ENCODE data around the gene KRT33B.
"Not testable (repeated sequence)": the region's sequence is repeated elsewhere in the genome, so short reads cannot be mapped to it uniquely, and the experiment has no call there.

The KRT33B gene

GRCh38 chr17:41394254-41394996 is 24.8 kb upstream of the KRT33B start:
- intact Hi-C loops (cut with DNase I), result no loop called here
- no peak for DNase-seq

GRCh38 chr17:41393826-41394225 is 24.2 kb upstream of the KRT33B start:
- DNase-seq, result no peak
- intact Hi-C loops (cut with DNase I), result no loop called here

GRCh38 chr17:41393294-41393693 is 23.7 kb upstream of the KRT33B start:
- DNase-seq, result no peak
- intact Hi-C loops (cut with DNase I), result no loop called here

GRCh38 chr17:41392278-41392677 is 22.7 kb upstream of the KRT33B start:
- no peak for DNase-seq
- intact Hi-C loops (cut with DNase I), result no loop called here

- intact Hi-C loops (cut with DNase I), result no loop called here
- DNase-seq, result no peak
These were observed 21.9 kb upstream of the KRT33B start for GRCh38 chr17:41391535-41391934.

- intact Hi-C loops (cut with DNase I), result no loop called here
- no peak for DNase-seq
These were observed 20.9 kb upstream of the KRT33B start for GRCh38 chr17:41390411-41390938.

GRCh38 chr17:41387670-41388069 is 18.1 kb upstream of the KRT33B start:
- DNase-seq, result no peak
- intact Hi-C loops (cut with DNase I), result no loop called here

- no peak for DNase-seq
- intact Hi-C loops (cut with DNase I), result no loop called here
These were observed 16.6 kb upstream of the KRT33B start for GRCh38 chr17:41386227-41386626.

GRCh38 chr17:41383690-41384089 is 14.1 kb upstream of the KRT33B start:
- intact Hi-C loops (cut with DNase I), result no loop called here

GRCh38 chr17:41382394-41382793 is 12.8 kb upstream of the KRT33B start:
- intact Hi-C loops (cut with DNase I), result no loop called here
- no peak for DNase-seq

More at GRCh38 chr17:41383690-41384089, 14.1 kb upstream of the KRT33B start:
- DNase-seq, result no peak

GRCh38 chr17:41381943-41382342 is 12.3 kb upstream of the KRT33B start, which contains the start of gene KRT34:
TSS of gene KRT34 (minus strand) at chr17:41382306. CDS start at chr17:41382246, 60 bp downstream.
- DNase-seq; intact Hi-C loops (cut with DNase I): not testable (repeated sequence)

GRCh38 chr17:41380091-41380490 is 10.5 kb upstream of the KRT33B start:
- intact Hi-C loops (cut with DNase I); DNase-seq: not testable (repeated sequence)

- DNase-seq, result no peak
These were observed 7.9 kb upstream of the KRT33B start for GRCh38 chr17:41377546-41377945.

GRCh38 chr17:41369023-41369422 is 590 bp downstream of the KRT33B start:
- intact Hi-C loops (cut with DNase I), result no loop called here
- no peak for DNase-seq

More at GRCh38 chr17:41377546-41377945, 7.9 kb upstream of the KRT33B start:
- intact Hi-C loops (cut with DNase I), result no loop called here

- intact Hi-C loops (cut with DNase I), result no loop called here
- no peak for DNase-seq
These were observed 2.1 kb downstream of the KRT33B start for GRCh38 chr17:41367426-41368075.

- intact Hi-C loops (cut with DNase I), result no loop called here
- DNase-seq, result no peak
These were observed 3.5 kb downstream of the KRT33B start for GRCh38 chr17:41366070-41366469.

- intact Hi-C loops (cut with DNase I), result no loop called here
These were observed 5.7 kb downstream of the KRT33B start for GRCh38 chr17:41363881-41364280.

GRCh38 chr17:41360296-41360995 is 9.2 kb downstream of the KRT33B start:
- no peak for DNase-seq
- intact Hi-C loops (cut with DNase I), result no loop called here

More at GRCh38 chr17:41363881-41364280, 5.7 kb downstream of the KRT33B start:
- DNase-seq, result no peak

- intact Hi-C loops (cut with DNase I), result no loop called here
- no peak for DNase-seq
These were observed 15.1 kb downstream of the KRT33B start for GRCh38 chr17:41354536-41354935.

GRCh38 chr17:41352597-41353366 is 16.8 kb downstream of the KRT33B start:
- DNase-seq, result no peak
- intact Hi-C loops (cut with DNase I), result no loop called here
